SU-DHL-6 (cell line): ENCODE data around the gene INSR.

Source experiments
- H2AFZ ChIP-seq: fragments of 200-600 bp; sonication (generic); 2 replicates; pipeline ENCODE4 v1.6.1; 2014; ENCODE audit warnings: low read depth, mild to moderate bottlenecking, moderate library complexity, mixed read lengths, antibody characterized with exemption, low read length; ENCODE audit not compliant: severe bottlenecking
- H3F3A ChIP-seq: fragments of 200-600 bp; shearing (Covaris generic); 2 replicates; pipeline ENCODE4 v1.6.0; 2016; ENCODE audit warnings: antibody characterized with exemption, mild to moderate bottlenecking; ENCODE audit not compliant: insufficient read depth
- H3K27ac ChIP-seq: fragments of 200-600 bp; sonication (generic); 2 replicates; pipeline ENCODE4 v1.5.1; 2016; ENCODE audit warnings: low read depth, mild to moderate bottlenecking, low read length, moderate library complexity, mixed read lengths
- H3K27me3 ChIP-seq: fragments of 200-600 bp; sonication (generic), shearing (Covaris generic); 2 replicates; pipeline ENCODE4 v1.6.0; 2014; ENCODE audit warnings: mild to moderate bottlenecking, low read length
- H3K36me3 ChIP-seq: fragments of 200-600 bp; sonication (generic); 2 replicates; pipeline ENCODE4 v1.6.1; 2014; ENCODE audit warnings: mild to moderate bottlenecking, low read length, mixed read lengths
- H3K4me2 ChIP-seq: fragments of 300-600, 200-600 bp; shearing (Covaris generic), sonication (generic); 2 replicates; pipeline ENCODE4 v1.6.0; 2014; ENCODE audit warnings: low read length, low read depth, mild to moderate bottlenecking; ENCODE audit not compliant: poor library complexity, severe bottlenecking
- H3K4me3 ChIP-seq: fragments of 200-600 bp; sonication (generic); 2 replicates; pipeline ENCODE4 v1.5.1; 2014; ENCODE audit warnings: antibody characterized with exemption, low read length, mild to moderate bottlenecking, mixed read lengths; ENCODE audit not compliant: insufficient read depth, poor library complexity, severe bottlenecking
- H3K79me2 ChIP-seq: fragments of 200-600 bp; sonication (generic); 2 replicates; pipeline ENCODE4 v1.6.1; 2014; ENCODE audit warnings: mild to moderate bottlenecking, low read length, moderate library complexity; ENCODE audit not compliant: insufficient read depth
- H3K9ac ChIP-seq: fragments of 200-600 bp; sonication (generic); 2 replicates; pipeline ENCODE4 v1.7.0; 2014; ENCODE audit warnings: mild to moderate bottlenecking, low read length
- H3K9me2 ChIP-seq: fragments of 200-600 bp; sonication (generic); replicated peaks from 2 replicates; pipeline ENCODE4 v1.6.1; 2014; ENCODE audit warnings: low read length; ENCODE audit not compliant: insufficient read depth
- H3K9me3 ChIP-seq: fragments of 200-600 bp; sonication (generic); 2 replicates; pipeline ENCODE4 v1.6.1; 2014; ENCODE audit warnings: low read length, mixed read lengths; ENCODE audit not compliant: insufficient read depth
- H4K20me1 ChIP-seq: fragments of 200-600 bp; sonication (generic); 2 replicates; pipeline ENCODE4 v1.6.1; 2014; ENCODE audit warnings: low read depth, mild to moderate bottlenecking, antibody characterized with exemption, low read length, moderate library complexity, mixed read lengths
- CTCF ChIP-seq: fragments of 200-600 bp; sonication (generic); IDR thresholded peaks from one replicate; pipeline ENCODE4 v1.5.1; 2017; ENCODE audit warnings: antibody characterized with exemption, mild to moderate bottlenecking, low read length, moderate library complexity; ENCODE audit not compliant: insufficient read depth, poor library complexity, severe bottlenecking
- EZH2phosphoT487 ChIP-seq: fragments of 200-600 bp; sonication (generic), shearing (Covaris generic); conservative IDR thresholded peaks from 2 replicates; pipeline ENCODE4 v1.6.1; 2018; ENCODE audit warnings: mild to moderate bottlenecking, antibody characterized with exemption, low read length, moderate library complexity, mixed read lengths

Gene INSR

GRCh38 chr19:7159105-7159933 lies 134.9 kb downstream of the INSR start:
- Histone ChIP-seq H3K36me3 (peaks cover 11% of the 10 kb centered on the region; the same call in 1 of the 2 replicates), H3K9me3 (no peaks in the 10 kb centered on the region), H3K79me2 (no peaks in the 10 kb centered on the region), H4K20me1 (no peaks in the 10 kb centered on the region), H3K9ac (no peak overlapping the region), H3K4me2 (no peak overlapping the region), H3K9me2 (no peaks in the 10 kb centered on the region), H3K4me3 (no peak overlapping the region), H2AFZ (no peak overlapping the region), H3K27me3 (no peaks in the 10 kb centered on the region), H3F3A (no peaks in the 10 kb centered on the region), H3K27ac (no peak overlapping the region)
- TF ChIP-seq CTCF, result no peak
- TF ChIP-seq EZH2phosphoT487, result no peak

- peaks cover 4% of the 10 kb centered on the region; the same call in 1 of the 2 replicates for H3K36me3 ChIP-seq
- no peaks in the 10 kb centered on the region for H3F3A ChIP-seq
- no peak overlapping the region for H3K4me2 ChIP-seq
- no peak overlapping the region for H3K27ac ChIP-seq
- H2AFZ ChIP-seq, result no peak overlapping the region
- H3K27me3 ChIP-seq, result no peaks in the 10 kb centered on the region
- no peak for TF ChIP-seq EZH2phosphoT487
- no peak for TF ChIP-seq CTCF
- no peak overlapping the region for H3K4me3 ChIP-seq
- H4K20me1 ChIP-seq, result no peaks in the 10 kb centered on the region
- H3K9me3 ChIP-seq, result no peaks in the 10 kb centered on the region
- no peaks in the 10 kb centered on the region for H3K9me2 ChIP-seq
- H3K9ac ChIP-seq, result no peak overlapping the region
- H3K79me2 ChIP-seq, result no peaks in the 10 kb centered on the region
Observed at GRCh38 chr19:7153022-7153421, 141.2 kb downstream of the INSR start.

GRCh38 chr19:7152568-7152967 lies 141.6 kb downstream of the INSR start:
- Histone ChIP-seq H2AFZ (no peak overlapping the region), H3K4me3 (no peak overlapping the region), H3K4me2 (no peak overlapping the region), H3F3A (no peaks in the 10 kb centered on the region), H3K27ac (no peak overlapping the region), H3K9ac (no peak overlapping the region), H3K27me3 (no peaks in the 10 kb centered on the region), H3K36me3 (peaks cover 2% of the 10 kb centered on the region; the same call in 1 of the 2 replicates), H3K9me3 (no peaks in the 10 kb centered on the region), H3K9me2 (no peaks in the 10 kb centered on the region), H4K20me1 (no peaks in the 10 kb centered on the region), H3K79me2 (no peaks in the 10 kb centered on the region)
- TF ChIP-seq EZH2phosphoT487 (no peak), CTCF (no peak)
